Left colon (tissue), 2 donors: ENCODE results near the gene ZNF486. TPM values are rescaled to one million over a fixed set of nuclear protein-coding genes. Genes with fewer than 3 reads are reported as not detected.
"Not testable (repeated sequence)": the region's sequence is repeated elsewhere in the genome, so short reads cannot be mapped to it uniquely, and the experiment has no call there.

ENCODE experiments used
- ATAC-seq: fragments of 200-7000 bp; cut with Tn5 transposase; one replicate; pipeline ENCODE4 v1.9.1; 2020; ENCODE audit warnings: mild to moderate bottlenecking, moderate library complexity
- DNase-seq, 2 donors: peaks; one replicate each; pipeline ENCODE4 v3.0.0-alpha.2; 2020
- intact Hi-C, 2 donors: fragments of 100-400 bp; cut with DNase I in 1 of 2; cut with micrococcal nuclease in 1 of 2; formaldehyde crosslinking; loops; one replicate each; pipeline versions ENCODE4 v1.11.2 to v1.14.0; 2022; cut with DNase I, micrococcal nuclease
- long read RNA-seq: library from polyadenylated mRNA; unstranded; transcript quantifications from one replicate; pipeline ENCODE4 v2.0.0, GENCODE V29; 2021
- total RNA-seq, 2 donors: library from RNA; stranded (reverse); fragmentation: NEBNext Ultra II Directional; extraction: Animal tissue kit (Norgen Biotek cat#: 25700); gene quantifications; one replicate each; pipeline ENCODE4 v1.2.1, GENCODE V29; 2021
- donor health status: DM: no; HTN: no; CAD: no.
- donor health status: DM: yes; HTN: yes; CAD: no.

ZNF486 gene
- total RNA-seq = 1 to 10 TPM; 2.4 to 4.6 TPM
- long read RNA-seq = 0 reads

DNA sequence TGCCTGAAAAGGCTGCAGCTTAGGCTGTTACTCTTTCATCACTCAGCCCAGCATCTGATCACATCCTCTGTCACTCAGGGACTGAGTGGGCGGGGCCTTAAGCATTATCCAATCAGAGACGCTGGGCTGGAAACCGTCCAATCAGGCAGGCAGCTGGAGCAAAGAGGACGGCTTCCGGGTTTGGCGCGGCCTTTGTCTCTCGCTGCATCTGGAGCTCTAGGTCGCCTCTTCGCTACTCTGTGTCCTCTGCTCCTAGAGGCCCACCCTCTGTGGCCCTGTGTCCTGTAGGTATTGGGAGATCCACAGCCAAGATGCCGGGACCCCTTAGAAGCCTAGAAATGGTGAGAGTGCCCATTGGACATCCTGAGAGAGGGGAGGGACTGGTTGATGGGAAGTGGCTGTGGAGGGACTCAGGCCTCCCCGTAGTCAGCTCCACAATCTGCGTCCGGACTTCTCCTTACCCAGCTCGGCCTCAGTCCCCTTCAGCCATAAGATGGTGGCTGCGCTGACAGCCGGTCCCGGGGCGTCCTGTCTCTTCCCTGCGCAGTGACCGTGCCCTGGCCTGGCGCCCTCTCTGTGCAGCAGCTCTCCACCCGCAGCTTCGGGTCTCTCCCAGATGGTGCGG is at the start of gene ZNF486:
TSS of gene ZNF486 (plus strand) at position 195 of the 625 bp plus-strand sequence. CDS start at position 312, 117 bp downstream.
- intact Hi-C loops = no loop called here
- DNase-seq (peak; percentile 93 to 98), ATAC-seq (peak; percentile 97)

DNA sequence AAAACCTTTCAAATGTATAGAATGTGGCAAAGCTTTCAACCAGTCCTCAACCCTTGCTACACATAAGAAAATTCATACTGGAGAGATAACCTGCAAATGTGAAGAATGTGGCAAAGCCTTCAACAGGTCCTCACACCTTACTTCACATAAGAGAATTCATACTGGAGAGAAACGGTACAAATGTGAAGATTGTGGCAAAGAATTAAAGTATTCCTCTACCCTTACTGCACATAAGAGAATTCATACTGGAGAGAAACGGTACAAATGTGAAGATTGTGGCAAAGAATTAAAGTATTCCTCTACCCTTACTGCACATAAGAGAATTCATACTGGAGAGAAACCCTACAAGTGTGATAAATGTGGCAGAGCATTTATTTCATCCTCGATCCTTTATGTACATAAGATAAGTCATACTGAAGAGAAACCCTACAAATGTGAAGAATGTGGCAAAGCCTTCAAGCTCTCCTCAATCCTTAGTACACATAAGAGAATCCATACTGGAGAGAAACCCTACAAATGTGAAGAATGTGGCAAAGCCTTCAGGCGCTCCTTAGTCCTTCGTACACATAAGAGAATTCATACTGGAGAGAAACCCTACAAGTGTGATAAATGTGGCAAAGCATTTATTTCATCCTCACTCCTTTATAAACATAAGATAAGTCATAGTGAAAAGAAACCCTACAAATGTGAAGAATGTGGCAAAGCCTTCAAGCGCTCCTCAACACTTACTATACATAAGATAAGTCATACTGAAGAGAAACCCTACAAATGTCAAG is 48.8 kb upstream of the ZNF486 start:
- ATAC-seq, intact Hi-C loops, DNase-seq: not testable (repeated sequence)

DNA sequence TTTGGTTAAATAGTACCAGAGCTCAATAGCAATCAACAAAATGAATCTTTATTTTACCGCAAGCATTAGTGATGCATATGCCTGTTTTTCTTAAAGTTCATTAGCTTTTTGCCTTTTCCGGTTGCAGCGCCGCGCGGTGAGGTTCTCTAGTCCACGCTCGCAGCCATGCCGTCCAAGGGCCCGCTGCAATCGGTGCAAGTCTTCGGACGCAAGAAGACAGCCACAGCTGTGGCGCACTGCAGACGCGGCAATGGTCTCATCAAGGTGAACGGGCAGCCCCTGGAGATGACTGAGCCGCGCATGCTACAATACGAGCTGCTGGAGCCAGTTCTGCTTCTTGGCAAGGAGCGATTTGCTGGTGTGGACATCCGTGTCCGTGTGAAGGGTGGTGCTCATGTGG is 42.1 kb upstream of the ZNF486 start:
- intact Hi-C loops = no loop called here
- no peak for ATAC-seq
- no peak for DNase-seq

DNA sequence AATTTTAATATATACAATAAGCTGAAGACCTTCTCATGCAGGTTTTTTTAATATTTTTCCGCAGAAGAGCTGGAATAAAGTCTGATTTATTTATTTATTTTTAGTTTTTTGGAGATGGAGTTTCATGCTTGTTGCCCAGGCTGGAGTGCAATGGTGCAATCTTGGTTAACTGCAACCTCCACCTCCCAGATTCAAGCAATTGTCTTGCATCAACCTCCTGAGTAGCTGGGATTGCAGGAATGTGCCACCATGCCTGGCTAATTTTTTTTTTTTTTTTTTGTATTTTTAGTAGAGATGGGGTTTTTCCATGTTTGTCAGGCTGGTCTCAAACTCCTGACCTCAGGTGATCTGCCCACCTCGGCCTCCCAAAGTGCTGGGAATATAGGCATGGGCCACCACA is 34.1 kb upstream of the ZNF486 start:
- ATAC-seq, DNase-seq, intact Hi-C loops: not testable (repeated sequence)

DNA sequence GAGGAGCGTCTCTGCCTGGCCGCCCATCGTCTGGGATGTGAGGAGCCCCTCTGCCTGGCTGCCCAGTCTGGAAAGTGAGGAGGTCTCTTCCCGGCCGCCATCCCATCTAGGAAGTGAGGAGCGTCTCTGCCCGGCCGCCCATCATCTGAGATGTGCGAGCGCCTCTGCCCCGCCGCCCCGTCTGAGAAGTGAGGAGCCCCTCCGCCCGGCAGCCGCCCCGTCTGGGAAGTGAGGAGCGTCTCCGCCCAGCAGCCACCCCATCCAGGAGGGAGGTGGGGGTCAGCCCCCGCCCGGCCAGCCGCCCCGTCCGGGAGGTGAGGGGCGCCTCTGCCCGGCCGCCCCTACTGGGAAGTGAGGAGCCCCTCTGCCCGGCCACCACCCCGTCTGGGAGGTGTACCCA is 29.3 kb upstream of the ZNF486 start:
- intact Hi-C loops, ATAC-seq, DNase-seq: not testable (repeated sequence)

DNA sequence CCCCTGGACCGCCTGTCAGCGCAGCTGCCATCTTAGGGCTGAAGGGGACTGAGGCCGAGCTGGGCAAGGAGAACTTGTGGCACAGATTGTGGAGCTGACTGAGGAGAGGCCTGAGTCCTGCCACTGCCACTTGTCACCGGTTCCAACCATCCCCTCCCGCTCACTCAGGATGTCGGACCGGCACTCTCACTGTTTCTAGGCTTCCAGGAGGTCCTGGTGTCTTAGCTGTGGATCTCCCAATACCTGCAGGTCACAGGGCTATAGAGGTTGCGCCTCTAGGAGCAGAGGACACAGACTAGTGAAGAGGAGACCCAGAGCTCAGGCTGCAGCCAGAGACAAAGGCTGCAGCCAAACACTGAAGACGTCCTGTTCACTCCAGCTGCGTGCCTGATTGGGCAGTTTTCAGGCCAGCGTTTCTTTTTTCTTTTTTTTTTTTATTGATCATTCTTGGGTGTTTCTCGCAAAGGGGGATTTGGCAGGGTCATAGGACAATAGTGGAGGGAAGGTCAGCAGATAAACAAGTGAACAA is 15.3 kb upstream of the ZNF486 start:
- intact Hi-C loops = no loop called here
- ATAC-seq (no peak), DNase-seq (no peak)

DNA sequence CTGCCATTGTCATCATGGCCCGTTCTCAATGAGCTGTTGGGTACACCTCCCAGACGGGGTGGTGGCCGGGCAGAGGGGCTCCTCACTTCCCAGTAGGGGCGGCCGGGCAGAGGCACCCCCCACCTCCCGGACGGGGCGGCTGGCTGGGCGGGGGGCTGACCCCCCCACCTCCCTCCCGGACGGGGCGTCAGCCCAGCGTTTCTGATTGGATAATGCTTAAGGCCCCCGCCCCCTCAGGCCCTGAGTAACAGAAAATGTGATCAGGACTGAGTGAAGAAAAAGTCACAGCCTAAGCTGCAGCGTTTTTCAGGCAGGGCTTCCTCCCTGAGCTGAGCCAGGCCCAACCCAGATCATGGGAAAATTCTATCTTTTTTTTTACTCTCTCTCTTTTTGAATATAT is 14.5 kb upstream of the ZNF486 start:
- DNase-seq, intact Hi-C loops, ATAC-seq: not testable (repeated sequence)

DNA sequence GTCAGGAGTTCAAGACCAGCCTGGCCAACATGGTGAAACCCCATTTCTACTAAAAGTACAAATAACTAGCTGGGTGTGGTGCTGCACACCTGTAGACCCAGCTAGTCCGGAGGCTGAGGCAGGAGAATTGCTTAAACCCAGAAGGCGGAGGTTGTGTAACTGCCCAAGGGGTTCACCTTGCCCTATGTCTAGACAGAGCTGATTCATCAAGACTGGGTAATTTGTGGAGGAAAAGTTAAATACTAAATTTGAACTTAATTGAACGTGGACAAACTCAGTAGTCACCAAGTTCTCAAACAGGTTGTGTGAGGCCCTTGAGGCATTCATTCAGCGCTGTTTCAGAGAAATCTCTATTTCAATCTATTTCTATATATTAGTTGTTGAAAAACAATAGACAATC is 13.7 kb upstream of the ZNF486 start:
- DNase-seq (no peak), ATAC-seq (no peak)
- intact Hi-C loops = no loop called here

DNA sequence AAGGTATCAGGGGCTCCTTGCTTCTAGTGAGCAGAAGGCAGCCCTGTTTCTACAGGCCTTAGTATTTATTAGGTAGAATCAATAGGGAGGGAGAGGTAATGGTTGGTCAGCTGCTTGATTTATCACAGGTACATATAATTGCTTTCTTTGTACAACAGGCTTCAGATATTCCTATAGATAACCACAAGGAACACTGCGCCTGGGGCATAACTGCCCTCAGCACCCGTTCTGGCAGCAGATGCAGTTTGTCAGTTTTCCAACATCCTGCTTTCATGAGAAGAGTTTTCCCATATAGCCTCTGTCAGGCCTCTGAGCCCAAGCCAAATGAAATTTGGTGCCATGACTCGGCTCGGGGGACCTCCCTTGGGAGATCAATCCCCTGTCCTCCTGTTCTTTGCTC is 12.4 kb upstream of the ZNF486 start:
- ATAC-seq (no peak), DNase-seq (no peak)
- intact Hi-C loops = no loop called here

DNA sequence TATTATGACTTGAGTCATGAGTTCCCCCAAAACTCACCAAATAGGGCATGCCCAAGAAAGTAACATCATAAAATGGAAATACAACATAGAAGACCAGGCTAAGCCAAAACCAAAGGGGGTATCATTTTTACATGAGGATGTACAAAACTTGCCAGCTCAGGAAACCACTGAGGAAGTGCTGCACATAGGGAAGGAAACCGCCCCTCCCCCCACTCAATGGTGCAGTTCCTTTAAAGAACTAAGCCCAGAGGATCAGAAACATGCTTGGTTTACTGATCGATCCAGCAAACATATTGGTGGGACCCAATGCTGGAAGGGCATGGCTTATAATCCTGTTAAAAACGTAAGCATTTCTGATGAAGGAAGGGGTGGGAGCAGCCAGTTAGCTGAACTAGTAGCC is 4.2 kb upstream of the ZNF486 start:
- ATAC-seq (no peak), DNase-seq (peak in 1 of 2 donors; percentile 29)
- intact Hi-C loops = no loop called here

DNA sequence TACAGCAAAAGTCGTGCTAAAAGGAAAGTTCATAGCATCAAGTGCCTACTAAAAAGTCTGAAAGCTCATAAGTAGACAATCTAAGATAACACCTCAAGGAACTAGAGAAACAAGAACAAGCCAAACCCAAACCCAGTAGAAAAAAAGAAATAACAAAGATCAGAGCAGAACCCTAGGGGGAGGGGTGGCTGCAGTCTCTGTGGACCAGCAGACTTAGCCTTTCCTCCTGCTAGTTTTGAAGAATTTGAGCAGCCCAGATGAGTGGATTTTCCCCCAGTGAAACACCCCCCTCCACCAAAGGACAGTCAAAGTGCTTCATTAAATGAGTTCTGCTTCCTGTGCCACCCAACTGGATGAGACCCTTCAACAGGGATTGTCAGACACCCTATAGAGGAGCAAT is 2.6 kb upstream of the ZNF486 start:
- intact Hi-C loops = no loop called here
- DNase-seq = no peak
- ATAC-seq = no peak

DNA sequence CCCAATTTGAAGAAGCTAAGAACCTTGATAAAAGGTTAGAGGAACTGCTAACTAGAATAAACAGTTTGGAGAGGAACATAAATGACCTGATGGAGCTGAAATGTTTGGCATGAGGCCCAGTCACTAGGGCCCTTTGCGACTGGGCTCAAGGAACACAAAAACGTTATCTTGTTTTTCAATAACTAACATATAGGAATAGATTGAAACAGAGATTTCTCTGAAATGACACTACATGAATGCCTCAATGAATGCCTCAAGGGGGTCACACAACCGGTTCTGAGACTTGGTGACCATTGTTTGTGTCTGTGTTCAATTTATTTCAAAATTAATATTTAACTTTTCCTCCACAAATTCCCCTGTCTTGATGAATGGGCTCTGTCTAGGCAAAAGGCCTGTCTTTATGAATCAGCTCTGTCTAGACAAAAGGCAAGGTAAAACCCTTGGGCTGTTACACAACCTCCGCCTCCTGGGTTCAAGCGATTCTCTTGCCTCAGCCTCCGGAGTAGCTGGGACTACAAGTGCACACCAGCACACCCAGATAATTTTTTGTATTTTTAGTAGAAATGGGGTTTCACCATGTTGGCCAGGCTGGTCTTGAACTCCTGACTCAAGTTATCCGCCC is 932 bp upstream of the ZNF486 start:
- ATAC-seq (no peak), DNase-seq (no peak)
- intact Hi-C loops = no loop called here

DNA sequence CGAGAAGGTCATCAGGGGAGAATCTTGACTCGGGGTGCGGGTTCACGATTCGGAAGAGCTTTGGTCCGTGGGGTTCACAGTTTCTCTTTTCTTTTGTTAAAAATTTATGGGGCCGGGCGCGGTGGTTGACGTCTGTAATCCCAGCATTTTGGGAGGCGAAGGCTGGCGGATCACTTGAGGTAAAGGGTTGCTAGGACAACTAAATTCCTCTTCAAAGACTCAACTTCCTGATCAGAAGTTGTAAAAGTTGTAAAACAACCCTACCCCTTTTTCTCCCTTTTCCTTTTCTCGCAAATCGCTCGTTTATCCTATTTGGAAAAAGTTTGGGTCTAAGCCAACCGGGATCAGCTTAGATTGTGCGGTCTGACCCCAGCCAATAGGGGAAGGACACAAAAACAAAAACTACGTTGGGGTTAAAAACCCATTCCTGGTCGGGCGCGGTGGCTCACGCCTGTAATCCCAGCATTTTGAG is 673 bp downstream of the ZNF486 start:
- DNase-seq (peak in 1 of 2 donors; percentile 34), ATAC-seq (peak; percentile 50)
- intact Hi-C loops = no loop called here

DNA sequence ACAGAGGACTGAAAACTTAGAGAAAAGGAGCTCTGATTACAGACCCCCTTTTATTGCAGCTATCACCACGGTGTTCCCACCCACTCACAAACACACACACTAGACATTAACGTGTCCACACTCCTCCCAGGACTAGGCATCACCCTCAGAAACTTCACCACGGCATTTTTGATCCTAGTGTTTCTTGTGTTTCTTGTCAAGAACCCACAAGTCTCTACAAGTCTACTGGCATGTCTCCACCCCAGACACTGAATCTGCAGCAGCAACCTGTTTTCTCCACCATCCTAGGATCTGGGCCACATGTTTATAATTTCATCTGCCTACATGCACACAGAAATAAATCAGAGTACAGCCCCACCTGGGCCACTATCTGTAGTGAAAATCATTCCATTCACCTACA is 4.3 kb downstream of the ZNF486 start:
- ATAC-seq (no peak), DNase-seq (no peak)

DNA sequence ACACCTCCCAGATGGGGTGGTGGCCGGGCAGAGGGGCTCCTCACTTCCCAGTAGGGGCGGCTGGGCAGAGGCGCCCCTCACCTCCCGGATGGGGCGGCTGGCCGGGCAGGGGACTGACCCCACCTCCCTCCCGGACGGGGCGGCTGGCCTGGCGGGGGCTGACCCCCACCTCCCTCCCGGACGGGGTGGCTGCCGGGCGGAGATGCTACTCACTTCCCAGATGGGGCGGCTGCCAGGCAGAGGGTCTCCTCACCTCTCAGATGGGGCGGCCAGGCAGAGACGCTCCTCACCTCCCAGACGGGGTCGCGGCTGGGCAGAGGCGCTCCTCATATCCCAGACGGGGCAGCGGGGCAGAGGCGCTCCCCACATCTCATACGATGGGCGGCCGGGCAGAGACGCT is 8.8 kb downstream of the ZNF486 start:
- intact Hi-C loops, ATAC-seq, DNase-seq: not testable (repeated sequence)

More for the DNA sequence above, 4.3 kb downstream of the ZNF486 start:
- intact Hi-C loops = no loop called here

DNA sequence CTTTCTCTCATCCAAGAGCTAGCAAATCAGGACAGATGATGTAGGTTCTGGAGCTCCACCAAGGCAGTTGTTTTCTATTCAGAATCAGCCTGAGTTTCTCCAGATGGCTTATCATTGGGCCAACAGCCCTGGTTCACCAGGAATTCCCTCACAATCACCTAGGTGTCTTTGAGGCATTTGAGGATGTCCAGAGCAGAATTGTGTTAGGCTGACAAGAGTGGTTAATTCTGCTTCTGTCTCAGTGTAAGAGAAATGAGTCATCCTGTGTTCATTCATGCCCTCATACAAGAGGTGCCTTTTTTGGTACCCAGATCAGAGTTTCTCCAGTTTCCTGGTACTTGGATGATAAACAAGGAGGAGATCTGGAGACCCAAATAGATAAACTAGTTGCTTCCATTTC is 12.9 kb downstream of the ZNF486 start:
- intact Hi-C loops, DNase-seq, ATAC-seq: not testable (repeated sequence)

DNA sequence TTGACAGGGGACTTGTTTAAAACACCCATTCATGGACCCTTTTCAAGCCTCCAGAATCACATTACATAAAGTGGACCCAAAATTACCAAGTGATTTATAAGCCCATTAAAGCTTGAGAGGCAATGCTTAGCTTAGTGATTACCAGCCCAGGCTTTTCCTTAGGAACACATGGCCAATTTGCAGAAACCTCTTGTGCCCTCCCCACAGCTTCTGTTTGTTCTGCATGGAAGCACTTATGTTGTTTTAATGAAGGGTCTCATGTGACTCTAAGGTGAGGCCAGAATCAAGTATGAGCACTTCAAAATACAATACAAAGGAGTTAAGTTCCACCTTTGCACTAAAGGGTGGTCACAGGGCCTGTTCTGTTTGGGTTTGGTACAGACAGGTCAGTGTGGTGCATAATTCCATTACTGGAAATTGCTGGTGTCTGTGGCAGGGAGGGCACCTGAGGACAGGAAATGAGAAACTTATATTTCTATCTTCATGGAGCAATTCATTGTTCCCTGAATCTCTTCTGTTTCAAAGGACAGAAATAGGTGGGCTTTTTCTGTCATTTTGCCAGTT is 15.3 kb downstream of the ZNF486 start:
- intact Hi-C loops = no loop called here
- ATAC-seq (no peak), DNase-seq (no peak)

DNA sequence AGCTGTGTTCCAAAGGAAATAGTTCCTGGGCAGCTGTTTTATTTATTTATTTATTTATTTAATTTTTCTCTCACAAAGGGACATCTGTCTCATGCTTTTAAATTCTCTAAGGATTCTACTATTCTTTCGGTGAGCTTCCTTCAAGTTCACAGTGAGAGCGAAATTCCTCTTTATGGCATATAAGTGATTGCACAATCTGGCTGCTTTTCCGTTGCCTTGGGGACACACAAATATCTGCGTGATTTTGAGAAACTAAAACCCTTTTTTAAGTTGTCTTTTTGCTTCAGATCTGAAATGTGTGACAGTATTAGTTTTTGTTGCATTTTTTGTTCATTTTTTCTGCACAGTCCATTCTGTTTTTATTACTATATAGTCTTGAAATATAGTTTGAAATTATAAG is 19.2 kb downstream of the ZNF486 start:
- intact Hi-C loops = no loop called here
- DNase-seq = no peak
- ATAC-seq = no peak

DNA sequence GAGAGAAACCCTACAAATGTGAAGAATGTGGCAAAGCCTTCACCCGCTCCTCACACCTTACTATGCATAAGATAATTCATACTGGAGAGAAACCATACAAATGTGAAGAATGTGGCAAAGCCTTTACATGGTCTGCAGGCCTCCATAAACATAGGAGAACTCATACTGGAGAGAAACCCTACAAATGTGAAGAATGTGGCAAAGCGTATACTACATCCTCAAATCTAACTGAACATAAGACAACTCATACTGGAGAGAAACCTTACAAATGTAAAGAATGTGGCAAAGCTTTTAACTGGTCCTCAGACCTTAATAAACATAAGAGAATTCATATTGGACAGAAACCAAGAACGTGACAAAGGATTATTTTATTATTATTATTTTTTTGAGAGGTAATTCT is 30.7 kb downstream of the ZNF486 start:
- intact Hi-C loops = no loop called here
- DNase-seq (no peak), ATAC-seq (no peak)
